Caco-2 (cell line): Measurements from ENCODE around the gene WNK2. TPM values are rescaled to one million over a fixed set of nuclear protein-coding genes. Genes with fewer than 3 reads are reported as not detected.

Experiments
- BruUV-seq: library from RNA; stranded (reverse); fragments of 400-500 nt; replicated peaks from 2 replicates; lab custom pipeline; 2021; lab: Mats Ljungman, UMichigan
- CTCF ChIA-PET: fragments of 300-600 bp; sonication (Branson Sonifier 250); formaldehyde crosslinking; loops from one replicate; lab custom pipeline; 2022; ENCODE audit warnings: antibody characterized with exemption; lab: Charles Lee
- POLR2A ChIA-PET: fragments of 300-600 bp; sonication (Branson Sonifier 250); formaldehyde crosslinking; loops from one replicate; lab custom pipeline; 2022; ENCODE audit warnings: antibody characterized with exemption; lab: Charles Lee
- DNase-seq, 2 experiments: peaks; one replicate each; pipeline versions ENCODE4 v3.0.0 to v3.0.0-alpha.2; 2020 to 2022
- H3K27me3 ChIP-seq: replicated peaks from 2 replicates; pipeline ENCODE4 v1.6.0; 2011; ENCODE audit warnings: low read length; ENCODE audit not compliant: control insufficient read depth, insufficient read depth
- H3K36me3 ChIP-seq: 2 replicates; pipeline ENCODE4 v1.5.1; 2011; ENCODE audit warnings: low read length; ENCODE audit not compliant: control insufficient read depth, insufficient read depth
- H3K4me1 ChIP-seq: fragments of 250-450 bp; sonication (Bioruptor Pico); 2 replicates; pipeline ENCODE4 v1.5.1; 2020; ENCODE audit warnings: mild to moderate bottlenecking
- H3K4me3 ChIP-seq: 2 replicates; pipeline ENCODE4 v1.5.1; 2011; ENCODE audit warnings: low read depth, mild to moderate bottlenecking, control low read depth, low read length
- H3K9me3 ChIP-seq: fragments of 250-450 bp; sonication (Bioruptor Pico); 2 replicates; pipeline ENCODE4 v1.5.1; 2020; ENCODE audit warnings: mild to moderate bottlenecking, moderate library complexity
- H3K27ac Mint-ChIP-seq: one replicate; pipeline ENCODE4 v1.8.0; 2022; ENCODE audit warnings: mixed read lengths; ENCODE audit not compliant: unreplicated experiment
- H3K27me3 Mint-ChIP-seq: one replicate; pipeline ENCODE4 v1.8.0; 2022; ENCODE audit warnings: mixed read lengths; ENCODE audit not compliant: insufficient read depth, unreplicated experiment
- H3K36me3 Mint-ChIP-seq: one replicate; pipeline ENCODE4 v1.8.0; 2022; ENCODE audit warnings: mild to moderate bottlenecking, mixed read lengths; ENCODE audit not compliant: insufficient read depth, unreplicated experiment
- H3K4me1 Mint-ChIP-seq: one replicate; pipeline ENCODE4 v1.8.0; 2022; ENCODE audit warnings: low read depth, mixed read lengths; ENCODE audit not compliant: unreplicated experiment
- H3K4me3 Mint-ChIP-seq: one replicate; pipeline ENCODE4 v1.8.0; 2022; ENCODE audit warnings: mild to moderate bottlenecking, moderate library complexity, mixed read lengths; ENCODE audit not compliant: unreplicated experiment
- H3K9me3 Mint-ChIP-seq: one replicate; pipeline ENCODE4 v1.8.0; 2022; ENCODE audit warnings: mixed read lengths; ENCODE audit not compliant: unreplicated experiment
- intact Hi-C: fragments of 100-400 bp; cut with micrococcal nuclease; formaldehyde crosslinking; loops from one replicate; pipeline ENCODE4 v1.10.0; 2022; ENCODE audit not compliant: unreplicated experiment
- total RNA-seq: library from RNA; stranded (reverse); gene quantifications from 2 replicates; pipeline ENCODE4 v1.2.3, GENCODE V29; 2022
- TF ChIP-seq, protein P1 (sequence below), 2 experiments: fragments of 200-600 bp in 1 of 2; IDR thresholded peaks; 1 replicate in 1 of 2; 2 replicates in 1 of 2; pipeline versions ENCODE4 v1.5.1 to v1.8.0; 2011 to 2022; ENCODE audit warnings: antibody characterized with exemption in 1 of 2, control low read depth in 1 of 2, inconsistent platforms in 1 of 2, low read depth in 1 of 2, low read length in 1 of 2, mild to moderate bottlenecking in 1 of 2, moderate library complexity in 1 of 2; ENCODE audit not compliant: insufficient read depth in 1 of 2, severe bottlenecking in 1 of 2, unreplicated experiment in 1 of 2

Gene WNK2
- total RNA-seq, 1 experiment from 2014 or later, result 21.7 TPM

- no peak overlapping the region for H3K4me3 ChIP-seq
- no TSS peak for BruUV-seq
- intact Hi-C loops, result no loop called here
- no peak for DNase-seq
- no peaks in the 10 kb centered on the region for H3K9me3 ChIP-seq
- H3K36me3 Mint-ChIP-seq, result peaks cover 6% of the 10 kb centered on the region
- no peaks in the 10 kb centered on the region for H3K9me3 Mint-ChIP-seq
- TF ChIP-seq, protein P1, sequence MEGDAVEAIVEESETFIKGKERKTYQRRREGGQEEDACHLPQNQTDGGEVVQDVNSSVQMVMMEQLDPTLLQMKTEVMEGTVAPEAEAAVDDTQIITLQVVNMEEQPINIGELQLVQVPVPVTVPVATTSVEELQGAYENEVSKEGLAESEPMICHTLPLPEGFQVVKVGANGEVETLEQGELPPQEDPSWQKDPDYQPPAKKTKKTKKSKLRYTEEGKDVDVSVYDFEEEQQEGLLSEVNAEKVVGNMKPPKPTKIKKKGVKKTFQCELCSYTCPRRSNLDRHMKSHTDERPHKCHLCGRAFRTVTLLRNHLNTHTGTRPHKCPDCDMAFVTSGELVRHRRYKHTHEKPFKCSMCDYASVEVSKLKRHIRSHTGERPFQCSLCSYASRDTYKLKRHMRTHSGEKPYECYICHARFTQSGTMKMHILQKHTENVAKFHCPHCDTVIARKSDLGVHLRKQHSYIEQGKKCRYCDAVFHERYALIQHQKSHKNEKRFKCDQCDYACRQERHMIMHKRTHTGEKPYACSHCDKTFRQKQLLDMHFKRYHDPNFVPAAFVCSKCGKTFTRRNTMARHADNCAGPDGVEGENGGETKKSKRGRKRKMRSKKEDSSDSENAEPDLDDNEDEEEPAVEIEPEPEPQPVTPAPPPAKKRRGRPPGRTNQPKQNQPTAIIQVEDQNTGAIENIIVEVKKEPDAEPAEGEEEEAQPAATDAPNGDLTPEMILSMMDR (IDR thresholded peaks at IDR 0.05; ENCODE audit: insufficient read depth in 1 of 2, low read depth in 1 of 2, low read length in 1 of 2, severe bottlenecking in 1 of 2, unreplicated experiment in 1 of 2), result no peak
- POLR2A ChIA-PET, result no interaction called here
- no peaks in the 10 kb centered on the region for H3K36me3 ChIP-seq
- no peaks in the 10 kb centered on the region for H3K4me1 ChIP-seq
- H3K27ac Mint-ChIP-seq, result no peak overlapping the region
- no peaks in the 10 kb centered on the region for H3K4me1 Mint-ChIP-seq
- H3K27me3 Mint-ChIP-seq, result no peaks in the 10 kb centered on the region
- no peak overlapping the region for H3K4me3 Mint-ChIP-seq
- H3K27me3 ChIP-seq, result no peaks in the 10 kb centered on the region
- CTCF ChIA-PET, result no interaction called here
Measured at GRCh38 chr9:93233033-93233432, 49.1 kb downstream of the WNK2 start.

GRCh38 chr9:93234600-93234999, 50.7 kb downstream of the WNK2 start:
- POLR2A ChIA-PET, result no interaction called here
- H3K27ac Mint-ChIP-seq, result no peak overlapping the region
- no peaks in the 10 kb centered on the region for H3K9me3 Mint-ChIP-seq
- CTCF ChIA-PET, result no interaction called here
- H3K4me1 Mint-ChIP-seq, result no peaks in the 10 kb centered on the region
- Histone ChIP-seq H3K36me3 (no peaks in the 10 kb centered on the region), H3K9me3 (no peaks in the 10 kb centered on the region), H3K4me3 (no peak overlapping the region), H3K4me1 (no peaks in the 10 kb centered on the region), H3K27me3 (no peaks in the 10 kb centered on the region)
- BruUV-seq, result no TSS peak
- no peaks in the 10 kb centered on the region for H3K27me3 Mint-ChIP-seq
- DNase-seq, result no peak
- no peak overlapping the region for H3K4me3 Mint-ChIP-seq
- TF ChIP-seq, protein P1 (IDR thresholded peaks at IDR 0.05; ENCODE audit: insufficient read depth in 1 of 2, low read depth in 1 of 2, low read length in 1 of 2, severe bottlenecking in 1 of 2, unreplicated experiment in 1 of 2), result no peak
- H3K36me3 Mint-ChIP-seq, result peaks cover 16% of the 10 kb centered on the region
- intact Hi-C loops, result no loop called here

- H3K9me3 ChIP-seq, result no peaks in the 10 kb centered on the region
- H3K27ac Mint-ChIP-seq, result no peak overlapping the region
- H3K27me3 Mint-ChIP-seq, result no peaks in the 10 kb centered on the region
- DNase-seq, result no peak
- no peaks in the 10 kb centered on the region for H3K27me3 ChIP-seq
- CTCF ChIA-PET, result no interaction called here
- H3K9me3 Mint-ChIP-seq, result no peaks in the 10 kb centered on the region
- TF ChIP-seq, protein P1 (IDR thresholded peaks at IDR 0.05; ENCODE audit: insufficient read depth in 1 of 2, low read depth in 1 of 2, low read length in 1 of 2, severe bottlenecking in 1 of 2, unreplicated experiment in 1 of 2), result no peak
- H3K4me3 ChIP-seq, result no peak overlapping the region
- POLR2A ChIA-PET, result no interaction called here
- intact Hi-C loops, result no loop called here
- H3K4me1 ChIP-seq, result no peaks in the 10 kb centered on the region
- H3K4me1 Mint-ChIP-seq, result no peaks in the 10 kb centered on the region
- no peaks in the 10 kb centered on the region for H3K36me3 ChIP-seq
- H3K36me3 Mint-ChIP-seq, result peaks cover 17% of the 10 kb centered on the region
- BruUV-seq, result no TSS peak
- no peak overlapping the region for H3K4me3 Mint-ChIP-seq
Measured at GRCh38 chr9:93235300-93235960, 51.5 kb downstream of the WNK2 start.
